ENCODE measurements around the gene LIMA1.
"Not testable (repeated sequence)": the region's sequence is repeated elsewhere in the genome, so short reads cannot be mapped to it uniquely, and the experiment has no call there.

Gene LIMA1

DNA sequence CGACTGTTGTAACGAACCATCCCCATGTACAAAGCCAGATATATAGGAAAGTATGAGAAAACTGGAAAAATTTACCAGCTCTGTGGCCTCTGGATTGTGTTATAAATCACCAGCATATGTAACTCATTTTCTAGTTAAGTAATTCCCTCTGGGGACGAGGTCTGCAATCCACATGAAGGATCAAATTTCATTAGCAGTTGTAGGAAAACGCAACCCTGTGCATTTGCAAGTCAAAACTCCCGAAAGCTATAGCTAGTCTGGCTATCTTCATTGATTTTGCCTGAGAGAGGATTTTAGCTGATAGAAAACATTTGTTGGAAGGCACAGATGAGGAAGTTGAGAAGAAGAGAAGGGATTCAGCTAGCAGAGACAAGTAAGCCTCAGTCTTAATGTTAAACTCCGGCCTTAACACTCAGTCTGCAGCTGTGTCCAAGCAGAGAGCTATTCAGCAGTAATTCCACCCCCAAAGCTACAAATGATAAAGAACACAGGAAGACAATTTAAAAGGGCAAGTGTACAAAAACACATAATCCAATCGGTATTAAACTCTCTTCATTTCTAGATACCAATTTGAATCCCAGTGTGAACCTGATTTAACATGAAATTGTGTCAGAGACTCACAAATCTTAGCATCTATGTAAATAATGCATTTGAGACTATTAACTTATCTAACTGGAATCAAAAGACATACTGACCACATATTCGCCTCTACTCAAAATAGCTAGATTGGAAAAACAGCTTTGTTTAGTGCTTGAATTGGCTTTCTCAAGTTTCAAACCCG lies 61.9 kb downstream of the LIMA1 start:
- intact Hi-C loops (cut with DNase I): no loop called here
- DNase-seq: no peak

- intact Hi-C loops (cut with DNase I): no loop called here
- no peak for DNase-seq
These were observed 62.8 kb downstream of the LIMA1 start for GRCh38 chr12:50220363-50220995.

- intact Hi-C loops (cut with DNase I): no loop called here
- DNase-seq: no peak
These were observed 63.8 kb downstream of the LIMA1 start for GRCh38 chr12:50219544-50219943.

- intact Hi-C loops (cut with DNase I): not testable (repeated sequence)
These were observed 64.3 kb downstream of the LIMA1 start for GRCh38 chr12:50219001-50219400.

GRCh38 chr12:50218386-50218785 lies 64.9 kb downstream of the LIMA1 start:
- intact Hi-C loops (cut with DNase I): no loop called here
- DNase-seq: no peak

More at GRCh38 chr12:50219001-50219400, 64.3 kb downstream of the LIMA1 start:
- DNase-seq: not testable (repeated sequence)

DNA sequence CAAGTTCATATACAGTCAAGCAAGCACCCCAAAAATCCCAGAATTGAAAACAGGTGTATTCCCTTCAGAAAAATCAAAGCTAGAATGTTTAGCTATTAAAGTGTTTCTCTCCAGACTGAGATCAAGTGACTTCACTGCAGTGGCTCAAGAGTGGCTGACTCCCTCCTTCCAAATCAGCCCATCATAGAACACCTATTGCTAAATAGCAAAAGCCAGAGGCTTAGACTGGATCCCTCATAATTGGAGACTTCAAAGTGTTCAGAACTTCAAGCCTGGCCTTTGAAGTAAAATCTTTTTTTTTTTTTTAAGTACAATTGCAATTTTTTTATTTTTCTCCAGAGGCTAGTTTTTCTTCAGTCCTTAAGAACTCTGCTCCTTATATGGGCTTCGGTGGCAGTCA lies 66.1 kb downstream of the LIMA1 start:
- DNase-seq: no peak
- intact Hi-C loops (cut with DNase I): no loop called here

DNA sequence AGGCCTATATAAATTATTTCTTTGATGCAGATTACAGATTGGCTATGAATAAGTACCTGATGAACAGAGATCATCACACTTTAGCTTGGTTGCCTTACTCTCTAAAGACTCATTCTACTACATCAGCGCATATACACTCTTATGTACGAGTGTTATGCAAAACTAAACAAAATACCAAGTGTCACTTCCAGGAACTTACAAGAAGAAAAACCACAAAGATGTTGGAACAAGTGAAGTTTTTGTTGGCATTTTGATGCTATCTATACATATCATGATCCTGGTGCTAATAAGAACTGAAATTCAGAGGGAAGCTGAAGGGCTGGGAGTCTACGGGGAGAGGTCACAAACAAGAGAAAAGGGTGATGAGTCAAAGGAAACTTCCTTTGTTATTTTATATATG lies 68.3 kb downstream of the LIMA1 start:
- no peak for DNase-seq
- intact Hi-C loops (cut with DNase I): no loop called here

DNA sequence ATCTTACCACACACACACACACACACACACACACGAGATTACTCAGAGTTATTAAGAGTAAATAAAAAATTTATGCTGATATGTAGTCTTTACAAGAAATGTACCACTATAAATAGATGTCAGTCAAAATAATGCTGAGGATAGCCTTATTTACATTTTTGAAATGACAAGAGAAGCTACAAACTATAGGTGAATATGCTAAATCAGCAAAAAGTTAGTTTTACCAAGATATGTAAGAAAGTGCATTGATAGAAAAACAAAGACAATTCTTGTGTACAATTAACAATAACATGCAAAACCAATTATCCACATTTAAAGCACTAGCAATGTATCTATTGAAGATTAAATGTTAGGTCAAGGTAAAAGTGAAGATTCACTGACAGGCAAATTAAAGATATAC lies 69.3 kb downstream of the LIMA1 start:
- no peak for DNase-seq
- intact Hi-C loops (cut with DNase I): no loop called here

- no peak for DNase-seq
- intact Hi-C loops (cut with DNase I): no loop called here
These were observed 69.9 kb downstream of the LIMA1 start for GRCh38 chr12:50213439-50213838.

DNA sequence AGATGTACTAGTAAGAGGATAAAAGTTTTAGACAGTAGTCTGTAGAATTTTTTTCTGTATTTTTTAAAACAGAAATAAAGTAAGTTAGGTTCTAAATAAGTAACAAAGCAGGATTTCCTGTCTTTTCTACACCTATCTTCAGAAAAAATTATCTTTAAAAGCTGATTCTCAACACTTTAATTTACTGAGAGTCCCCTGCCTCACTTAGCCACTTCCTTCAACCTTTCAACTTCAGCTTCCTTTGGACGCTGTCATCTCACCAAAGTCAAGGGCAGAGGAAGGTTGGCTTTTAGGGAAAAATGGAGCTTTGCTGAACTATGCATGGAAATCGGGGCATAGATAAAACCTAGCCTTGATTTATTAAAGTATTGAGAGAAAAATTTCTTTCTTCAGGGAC lies 71.3 kb downstream of the LIMA1 start:
- DNase-seq: no peak
- intact Hi-C loops (cut with DNase I): no loop called here

- intact Hi-C loops (cut with DNase I): no loop called here
- no peak for DNase-seq
These were observed 71.8 kb downstream of the LIMA1 start for GRCh38 chr12:50211392-50212070.

- no peak for DNase-seq
These were observed 75.9 kb downstream of the LIMA1 start for GRCh38 chr12:50207424-50207823.

GRCh38 chr12:50205648-50206047 lies 77.7 kb downstream of the LIMA1 start:
- no peak for DNase-seq
- intact Hi-C loops (cut with DNase I): no loop called here

More at GRCh38 chr12:50207424-50207823, 75.9 kb downstream of the LIMA1 start:
- intact Hi-C loops (cut with DNase I): no loop called here

- intact Hi-C loops (cut with DNase I): no loop called here
- no peak for DNase-seq
These were observed 79.6 kb downstream of the LIMA1 start for GRCh38 chr12:50203691-50204090.

DNA sequence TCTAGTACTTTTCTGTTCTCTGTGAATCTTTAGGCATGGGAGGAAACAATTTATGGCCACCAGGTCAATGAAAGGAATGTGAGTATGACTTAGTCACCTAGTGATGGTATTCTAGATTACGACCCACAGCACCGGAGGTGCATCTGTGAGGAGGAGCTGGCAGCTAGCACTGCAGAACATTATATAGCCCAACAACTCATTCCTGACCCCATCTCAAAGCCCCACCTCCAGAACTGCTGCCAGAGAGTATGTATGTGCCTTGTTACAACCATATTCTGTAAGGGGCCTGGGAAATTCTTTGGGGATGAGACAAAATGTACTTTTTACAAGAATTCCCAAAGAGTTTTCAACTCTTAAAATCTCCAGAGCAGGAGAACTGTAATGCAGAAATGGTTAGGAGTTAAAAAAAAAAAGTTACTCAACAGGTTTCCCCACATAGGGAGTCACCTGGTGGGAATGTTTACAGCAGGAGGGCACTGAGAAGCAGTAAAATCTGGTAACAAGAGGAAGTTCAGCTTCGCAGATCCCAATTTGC lies 81.3 kb downstream of the LIMA1 start:
- no peak for DNase-seq
- intact Hi-C loops (cut with DNase I): no loop called here

- no peak for DNase-seq
- intact Hi-C loops (cut with DNase I): no loop called here
These were observed 82.6 kb downstream of the LIMA1 start for GRCh38 chr12:50200552-50201273.

DNA sequence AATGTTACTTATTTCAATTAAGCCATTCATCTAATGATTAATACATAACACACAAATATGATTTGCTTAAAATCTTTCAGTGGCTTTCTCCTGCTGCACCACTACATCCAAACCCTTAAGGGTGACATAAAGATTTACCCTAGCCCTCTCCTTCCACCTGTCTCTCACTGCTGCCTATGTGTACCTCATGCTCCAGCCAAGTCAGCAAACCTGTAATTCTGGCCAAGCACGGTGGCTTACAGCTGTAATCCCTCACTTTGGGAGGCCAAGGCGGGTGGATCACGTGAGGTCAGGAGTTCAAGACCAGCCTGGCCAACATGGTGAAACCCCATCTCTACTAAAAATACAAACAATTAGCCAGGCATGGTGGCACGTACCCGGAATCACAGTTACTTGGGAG lies 84.5 kb downstream of the LIMA1 start:
- no peak for DNase-seq
- intact Hi-C loops (cut with DNase I): no loop called here

DNA sequence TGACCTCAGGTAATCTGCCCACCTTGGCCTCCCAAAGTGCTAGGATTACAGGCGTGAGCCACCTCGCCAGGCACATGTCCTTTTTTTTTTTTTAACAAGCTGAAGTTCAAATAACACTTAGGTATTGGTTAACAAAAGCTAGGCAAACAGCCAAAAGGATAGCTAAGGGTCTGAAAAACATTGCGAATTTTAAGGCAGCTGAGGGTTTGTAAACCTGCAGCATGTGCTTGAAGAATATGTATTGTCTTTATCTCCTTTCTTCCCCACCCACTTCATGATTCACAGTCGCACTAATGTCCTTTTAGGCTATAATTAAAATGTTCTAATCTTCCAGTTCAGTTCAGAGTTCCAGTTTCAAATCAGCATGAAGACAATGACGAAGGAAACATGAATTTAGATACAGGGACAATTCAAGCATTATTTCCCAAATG lies 86.0 kb downstream of the LIMA1 start:
- intact Hi-C loops (cut with DNase I): no loop called here
- no peak for DNase-seq

GRCh38 chr12:50196537-50196936 lies 86.8 kb downstream of the LIMA1 start:
- intact Hi-C loops (cut with DNase I): no loop called here
- DNase-seq: no peak

DNA sequence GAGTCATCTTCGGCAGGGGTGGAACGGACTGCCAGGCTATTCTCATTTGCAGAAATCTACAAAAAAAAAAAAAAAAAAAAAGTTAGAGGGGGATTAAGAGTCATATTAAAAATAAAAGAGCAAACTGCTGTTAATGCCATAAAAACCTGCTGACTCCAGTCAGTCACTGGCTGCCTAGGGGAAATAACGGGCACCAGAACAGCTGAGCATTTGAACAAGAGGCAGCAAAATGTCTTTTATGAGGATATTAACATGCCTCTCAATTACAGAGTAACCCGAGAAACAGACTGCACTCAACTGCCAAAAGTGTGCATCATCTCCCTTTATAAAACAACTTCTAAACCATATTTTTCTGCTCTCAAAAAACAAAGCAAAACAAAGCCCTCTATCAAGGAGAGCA lies 87.5 kb downstream of the LIMA1 start:
- intact Hi-C loops (cut with DNase I): no loop called here

GRCh38 chr12:50192908-50193307 lies 90.4 kb downstream of the LIMA1 start:
- DNase-seq: no peak

More for the DNA sequence above, 87.5 kb downstream of the LIMA1 start:
- no peak for DNase-seq

More at GRCh38 chr12:50192908-50193307, 90.4 kb downstream of the LIMA1 start:
- intact Hi-C loops (cut with DNase I): no loop called here

All from posterior cingulate gyrus (tissue), 11 donors.